ENCODE data around the gene JAML. TPM values are rescaled to one million over a fixed set of nuclear protein-coding genes. Genes with fewer than 3 reads are reported as not detected.

JAML gene, protein sequence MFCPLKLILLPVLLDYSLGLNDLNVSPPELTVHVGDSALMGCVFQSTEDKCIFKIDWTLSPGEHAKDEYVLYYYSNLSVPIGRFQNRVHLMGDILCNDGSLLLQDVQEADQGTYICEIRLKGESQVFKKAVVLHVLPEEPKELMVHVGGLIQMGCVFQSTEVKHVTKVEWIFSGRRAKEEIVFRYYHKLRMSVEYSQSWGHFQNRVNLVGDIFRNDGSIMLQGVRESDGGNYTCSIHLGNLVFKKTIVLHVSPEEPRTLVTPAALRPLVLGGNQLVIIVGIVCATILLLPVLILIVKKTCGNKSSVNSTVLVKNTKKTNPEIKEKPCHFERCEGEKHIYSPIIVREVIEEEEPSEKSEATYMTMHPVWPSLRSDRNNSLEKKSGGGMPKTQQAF
- 10 to 100 TPM in 2 of 4 donors, 1 to 10 TPM in 2; 2.8 to 51.7 (median 14.0) TPM for total RNA-seq

DNA sequence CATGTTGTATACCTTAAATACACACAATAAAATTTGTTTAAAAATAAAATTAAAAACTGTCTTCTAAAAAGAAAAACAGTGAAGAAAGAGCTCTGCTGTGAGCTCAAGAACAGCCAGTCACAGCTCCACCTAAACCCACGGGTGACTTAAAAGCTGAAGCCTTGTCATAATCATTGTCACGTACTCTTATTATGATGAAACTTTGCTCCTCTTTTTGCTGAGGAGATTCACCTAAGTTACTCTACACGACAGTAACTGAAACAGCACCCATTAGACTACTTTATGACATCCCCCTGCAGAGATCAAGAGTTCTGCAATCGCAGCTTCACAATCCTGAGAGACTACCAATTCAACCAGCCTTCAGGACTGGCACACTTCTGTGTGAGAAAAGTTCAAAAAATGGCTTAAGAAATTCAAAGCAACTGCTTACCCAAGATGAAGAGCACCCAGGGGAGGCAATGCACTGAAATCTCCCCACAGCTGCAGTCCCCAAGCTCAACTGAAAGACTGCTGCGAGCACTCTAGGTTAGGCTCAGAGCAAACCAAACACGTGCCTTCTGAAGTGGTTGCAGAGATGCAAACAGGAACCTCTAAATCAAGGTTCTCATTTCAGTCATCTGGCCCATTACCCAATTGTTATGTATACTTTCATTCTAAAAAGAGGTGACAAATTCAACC lies at the start of gene JAML:
JAML (minus strand) TSS at position 501 of the 678 bp plus-strand sequence. CDS start 10,145 bp downstream, outside the sequence.
- TF ChIP-seq, protein P1, sequence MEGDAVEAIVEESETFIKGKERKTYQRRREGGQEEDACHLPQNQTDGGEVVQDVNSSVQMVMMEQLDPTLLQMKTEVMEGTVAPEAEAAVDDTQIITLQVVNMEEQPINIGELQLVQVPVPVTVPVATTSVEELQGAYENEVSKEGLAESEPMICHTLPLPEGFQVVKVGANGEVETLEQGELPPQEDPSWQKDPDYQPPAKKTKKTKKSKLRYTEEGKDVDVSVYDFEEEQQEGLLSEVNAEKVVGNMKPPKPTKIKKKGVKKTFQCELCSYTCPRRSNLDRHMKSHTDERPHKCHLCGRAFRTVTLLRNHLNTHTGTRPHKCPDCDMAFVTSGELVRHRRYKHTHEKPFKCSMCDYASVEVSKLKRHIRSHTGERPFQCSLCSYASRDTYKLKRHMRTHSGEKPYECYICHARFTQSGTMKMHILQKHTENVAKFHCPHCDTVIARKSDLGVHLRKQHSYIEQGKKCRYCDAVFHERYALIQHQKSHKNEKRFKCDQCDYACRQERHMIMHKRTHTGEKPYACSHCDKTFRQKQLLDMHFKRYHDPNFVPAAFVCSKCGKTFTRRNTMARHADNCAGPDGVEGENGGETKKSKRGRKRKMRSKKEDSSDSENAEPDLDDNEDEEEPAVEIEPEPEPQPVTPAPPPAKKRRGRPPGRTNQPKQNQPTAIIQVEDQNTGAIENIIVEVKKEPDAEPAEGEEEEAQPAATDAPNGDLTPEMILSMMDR (IDR thresholded peaks at IDR 0.05; ENCODE audit: low read depth), result no peak

DNA sequence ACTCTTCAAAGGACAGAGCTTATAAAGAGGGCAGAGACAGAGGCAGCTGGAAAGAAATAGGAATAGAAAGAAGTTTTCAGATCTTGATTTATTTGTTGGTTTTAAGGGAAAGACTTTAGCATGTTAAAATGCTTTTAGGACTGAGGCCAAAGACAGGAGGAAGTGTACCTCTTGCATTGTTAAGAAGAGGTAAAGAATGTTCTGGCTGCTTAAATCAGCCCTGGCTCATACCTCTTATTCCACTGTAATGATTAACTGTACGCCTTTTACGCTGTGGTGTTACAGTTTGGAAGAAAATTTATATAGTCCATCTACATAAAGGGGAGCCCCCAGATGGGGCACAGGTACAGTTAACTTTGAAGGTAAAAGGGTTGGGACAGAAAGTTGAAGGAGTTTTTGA lies 49.4 kb upstream of the JAML start:
- TF ChIP-seq, protein P1 (IDR thresholded peaks at IDR 0.05; ENCODE audit: low read depth), result no peak

DNA sequence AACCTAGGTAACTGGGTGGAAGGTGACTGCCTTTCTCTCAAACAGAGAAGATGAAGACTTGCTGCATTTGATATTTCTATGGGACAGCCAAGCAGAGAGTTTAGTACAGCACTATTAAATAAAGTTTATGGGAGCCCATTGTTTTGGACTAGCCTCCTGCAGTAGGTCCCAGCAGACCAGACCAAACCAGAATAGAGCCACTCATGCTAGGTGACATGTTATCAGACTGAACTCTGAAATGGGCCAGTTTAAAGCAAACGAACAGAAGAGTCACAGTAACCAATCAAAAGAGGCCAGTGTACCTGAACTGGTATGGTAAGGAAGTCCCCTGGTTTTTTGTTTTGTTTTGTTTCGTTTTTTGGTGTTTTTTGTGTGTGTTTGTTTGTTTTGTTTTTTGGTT lies 47.2 kb upstream of the JAML start:
- TF ChIP-seq, protein P1 (IDR thresholded peaks at IDR 0.05; ENCODE audit: low read depth), result no peak

DNA sequence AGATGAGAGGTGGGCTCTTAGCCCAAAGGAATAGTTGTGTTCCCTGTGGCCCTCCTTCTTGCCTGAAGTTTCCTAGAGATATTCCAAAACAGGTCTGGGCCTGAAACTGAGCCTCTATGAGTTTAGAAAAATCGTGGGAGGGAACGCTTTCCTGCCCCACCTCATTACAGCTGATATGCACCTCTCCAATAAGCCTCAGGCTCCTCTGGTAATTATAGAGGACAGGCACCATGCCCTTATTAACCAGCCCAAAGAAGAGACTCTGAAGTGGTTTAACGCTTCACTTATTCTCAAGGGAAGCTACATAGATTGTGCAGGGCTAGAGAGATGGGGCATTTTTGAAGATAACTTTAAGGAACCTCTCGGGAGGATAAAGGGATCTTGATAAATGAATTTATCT lies 42.7 kb upstream of the JAML start:
- TF ChIP-seq, protein P1 (IDR thresholded peaks at IDR 0.05; ENCODE audit: low read depth), result no peak

DNA sequence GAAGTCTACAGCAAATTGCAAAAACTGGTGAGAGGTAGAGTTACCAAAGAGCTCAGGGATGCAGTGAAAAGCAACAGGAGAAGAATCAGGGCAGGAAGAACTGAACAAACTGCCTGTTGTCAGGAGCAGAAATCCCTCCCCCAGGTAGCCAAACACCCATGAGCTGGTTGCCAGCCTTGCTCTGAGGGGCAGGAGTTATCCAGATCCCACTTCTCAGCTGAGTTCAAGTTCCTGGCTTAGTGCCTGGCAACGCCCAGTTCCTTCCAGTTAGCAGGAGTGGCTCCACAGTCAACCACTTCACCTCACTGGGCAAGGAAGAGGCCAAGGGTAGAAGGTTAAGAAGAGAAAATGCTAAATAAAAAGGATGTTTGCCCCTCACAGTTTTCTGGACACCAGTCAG lies 41.1 kb upstream of the JAML start:
- TF ChIP-seq, protein P1 (IDR thresholded peaks at IDR 0.05; ENCODE audit: low read depth), result no peak

DNA sequence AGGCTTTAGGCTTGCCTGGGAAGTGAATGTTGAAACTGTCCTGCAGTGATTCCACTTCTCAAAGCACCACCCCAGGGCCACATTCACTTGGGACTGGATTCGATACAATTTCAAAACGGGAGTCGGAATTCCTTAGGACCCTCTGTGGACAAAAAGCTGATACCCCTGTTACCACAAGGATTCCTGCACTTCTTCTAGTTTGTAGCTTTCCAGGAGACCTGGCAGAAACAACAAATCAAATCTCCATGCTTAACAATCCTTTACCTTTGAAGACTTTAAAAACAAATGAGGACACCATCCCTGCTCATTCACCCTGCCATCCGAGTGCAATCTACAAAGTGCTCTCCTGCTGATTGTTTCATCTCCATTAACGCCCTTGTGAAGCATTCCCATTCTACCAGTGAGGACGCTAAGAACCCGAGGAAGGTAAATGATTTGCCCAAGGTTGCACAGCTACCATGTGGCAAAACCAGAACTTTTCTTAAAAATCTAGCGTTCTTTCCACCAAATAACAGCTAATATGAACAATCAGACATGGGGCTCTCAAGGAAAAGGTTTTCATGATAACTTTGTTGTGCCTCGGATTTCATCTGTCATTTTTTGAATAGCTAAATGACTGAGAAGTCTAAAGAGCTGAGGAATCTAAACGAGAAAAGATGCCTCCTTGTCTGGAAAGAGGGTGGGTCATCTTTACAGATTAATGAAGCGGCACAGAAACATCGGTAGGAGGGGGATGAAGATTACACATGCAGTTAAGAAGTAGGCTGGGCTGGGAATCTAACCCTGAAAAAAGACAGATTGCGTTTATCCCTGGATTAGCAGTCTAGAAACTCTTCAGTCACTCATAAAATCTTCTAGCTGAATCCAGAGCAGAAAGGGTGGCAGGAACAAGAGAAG lies 40.0 kb upstream of the JAML start:
- TF ChIP-seq, protein P1 (IDR thresholded peaks at IDR 0.05; ENCODE audit: low read depth), result no peak
